ENCODE data around the gene GAD2.
"Not testable (repeated sequence)": the region's sequence is repeated elsewhere in the genome, so short reads cannot be mapped to it uniquely, and the experiment has no call there.

The GAD2 gene

GRCh38 chr10:26341701-26342100 is 125.1 kb downstream of the GAD2 start:
- H3K4me1 ChIP-seq (ENCODE audit: low read depth, poor library complexity, severe bottlenecking): no peaks in the 10 kb centered on the region
- no peak for TF ChIP-seq CTCF (conservative IDR thresholded peaks at IDR 0.05; ENCODE audit: low read depth, low read length)
- no peak overlapping the region for H3K4me2 ChIP-seq
- H3K27me3 ChIP-seq (ENCODE audit: insufficient read depth, low read depth): no peaks in the 10 kb centered on the region
- H3K36me3 ChIP-seq (ENCODE audit: insufficient read depth): no peaks in the 10 kb centered on the region
- no peaks in the 10 kb centered on the region for H4K20me1 ChIP-seq (ENCODE audit: insufficient read depth)
- no peaks in the 10 kb centered on the region for H3K79me2 ChIP-seq (ENCODE audit: insufficient read depth, low read depth)
- H2AFZ ChIP-seq (ENCODE audit: low read depth): no peak overlapping the region
- no peak overlapping the region for H3K27ac ChIP-seq
- no peak overlapping the region for H3K4me3 ChIP-seq (IDR thresholded peaks at IDR 0.05; ENCODE audit: insufficient read depth, low read depth, low read length)
- no peak overlapping the region for H3K9ac ChIP-seq

GRCh38 chr10:26348821-26349417 is 132.3 kb downstream of the GAD2 start:
- H3K27me3 ChIP-seq (ENCODE audit: insufficient read depth, low read depth); H3K79me2 ChIP-seq (ENCODE audit: insufficient read depth, low read depth); H2AFZ ChIP-seq (ENCODE audit: low read depth); H3K4me3 ChIP-seq (IDR thresholded peaks at IDR 0.05; ENCODE audit: insufficient read depth, low read depth, low read length); H4K20me1 ChIP-seq (ENCODE audit: insufficient read depth); H3K4me1 ChIP-seq (ENCODE audit: low read depth, poor library complexity, severe bottlenecking); H3K27ac ChIP-seq; H3K36me3 ChIP-seq (ENCODE audit: insufficient read depth); H3K9ac ChIP-seq; H3K4me2 ChIP-seq: not testable (repeated sequence)
